Measurements from ENCODE around the gene SMCO3. TPM values are rescaled to one million over a fixed set of nuclear protein-coding genes. Genes with fewer than 3 reads are reported as not detected.

Gene SMCO3
- total and polyA plus RNA-seq, 2 of the 13 experiments (the other 11 are each of a cell fraction or from before 2014, with no cell fraction given), result 0.29 to 0.42 TPM

GRCh38 chr12:14803011-14803829 lies 10.8 kb downstream of the SMCO3 start, which contains the start of the genes C12orf60 and WBP11 (continued):
- no peak for TF ChIP-seq TMF1 (CRISPR knock-in tag; IDR thresholded peaks at IDR 0.05; ENCODE audit: low read depth)
- TF ChIP-seq TCF7L2 (IDR thresholded peaks at IDR 0.05; ENCODE audit: low read depth, low read length), result no peak
- peak; percentile 91 for TF ChIP-seq ATF1 (CRISPR knock-in tag; IDR thresholded peaks at IDR 0.05)
- TF ChIP-seq ZNF468 (CRISPR knock-in tag; IDR thresholded peaks at IDR 0.05), result no peak
- TF ChIP-seq ZNF10 (CRISPR knock-in tag; IDR thresholded peaks at IDR 0.05; ENCODE audit: borderline replicate concordance, low read depth), result no peak
- no peak for TF ChIP-seq ZNF567 (CRISPR knock-in tag; IDR thresholded peaks at IDR 0.05; ENCODE audit: borderline replicate concordance)
- no peak for TF ChIP-seq NFE2L1 (CRISPR knock-in tag; IDR thresholded peaks at IDR 0.05; ENCODE audit: borderline replicate concordance)
- no peak for TF ChIP-seq MATR3 (CRISPR knock-in tag; IDR thresholded peaks at IDR 0.05)
- TF ChIP-seq XRCC5 (optimal IDR thresholded peaks at IDR 0.05; ENCODE audit: low read length), result peak; percentile 36
- TF ChIP-seq ATM (IDR thresholded peaks at IDR 0.05; ENCODE audit: borderline replicate concordance), result no peak
- TF ChIP-seq TFDP1 (CRISPR knock-in tag; IDR thresholded peaks at IDR 0.05; ENCODE audit: borderline replicate concordance), result peak; percentile 92; the same call in 1 of the 2 replicates
- no peak for TF ChIP-seq NFIB (CRISPR knock-in tag; IDR thresholded peaks at IDR 0.05; ENCODE audit: borderline replicate concordance)
- TF ChIP-seq HMG20B (CRISPR knock-in tag; conservative IDR thresholded peaks at IDR 0.05), result no peak
- TF ChIP-seq SPEN (CRISPR knock-in tag; IDR thresholded peaks at IDR 0.05; ENCODE audit: low read depth), result peak; percentile 73; the same call in 1 of the 2 replicates
- TF ChIP-seq ZEB1 (IDR thresholded peaks at IDR 0.05; ENCODE audit: insufficient replicate concordance, low read depth), result peak; percentile 8
- no peak for TF ChIP-seq ZNF101 (CRISPR knock-in tag; IDR thresholded peaks at IDR 0.05; ENCODE audit: borderline replicate concordance, low read depth)
- TF ChIP-seq ZNF331 (CRISPR knock-in tag; IDR thresholded peaks at IDR 0.05), result no peak
- TF ChIP-seq ZNF780A (CRISPR knock-in tag; IDR thresholded peaks at IDR 0.05), result no peak
- TF ChIP-seq PATZ1 (CRISPR knock-in tag; IDR thresholded peaks at IDR 0.05), result no peak
- no peak; the same call in 1 of the 2 replicates for TF ChIP-seq NR2C2 (CRISPR knock-in tag; IDR thresholded peaks at IDR 0.05; ENCODE audit: borderline replicate concordance)
- no peak for TF ChIP-seq ZNF20 (CRISPR knock-in tag; IDR thresholded peaks at IDR 0.05)
- no peak for TF ChIP-seq NFATC3 (CRISPR knock-in tag; IDR thresholded peaks at IDR 0.05)
- peak; percentile 95 for TF ChIP-seq SP2 (CRISPR knock-in tag; IDR thresholded peaks at IDR 0.05)
- TF ChIP-seq ZZZ3 (CRISPR knock-in tag; IDR thresholded peaks at IDR 0.05; ENCODE audit: borderline replicate concordance), result no peak; the same call in 1 of the 2 replicates
- TF ChIP-seq KLF12 (CRISPR knock-in tag; IDR thresholded peaks at IDR 0.05; ENCODE audit: borderline replicate concordance), result no peak
- no peak for TF ChIP-seq ZNF652 (CRISPR knock-in tag; IDR thresholded peaks at IDR 0.05; ENCODE audit: borderline replicate concordance, low read depth)
- peak; percentile 91 for TF ChIP-seq KMT2A (CRISPR knock-in tag; IDR thresholded peaks at IDR 0.05)
- TF ChIP-seq TAF15 (IDR thresholded peaks at IDR 0.05; ENCODE audit: low read depth, low read length, poor library complexity, severe bottlenecking), result no peak
- no peak for TF ChIP-seq ZNF234 (CRISPR knock-in tag; conservative IDR thresholded peaks at IDR 0.05)
- no peak for TF ChIP-seq AHR (CRISPR knock-in tag; IDR thresholded peaks at IDR 0.05)
